Neuronal stem cell (in vitro differentiated cells): Measurements from ENCODE around the gene PRR33.

Experiments used
- DNase-seq: peaks from one replicate; pipeline ENCODE4 v3.0.0-alpha.2; 2013; ENCODE audit warnings: low spot score
- H2AFZ ChIP-seq: one replicate; pipeline ENCODE4 v1.6.1; 2013; ENCODE audit warnings: mild to moderate bottlenecking, low read length, inconsistent platforms
- H2AK5ac ChIP-seq: 2 replicates; pipeline ENCODE4 v1.6.1; 2013; ENCODE audit warnings: low read depth, mild to moderate bottlenecking, inconsistent platforms, low read length, moderate library complexity, mixed read lengths
- H2BK120ac ChIP-seq: 2 replicates; pipeline ENCODE4 v1.6.1; 2013; ENCODE audit warnings: low read depth, mild to moderate bottlenecking, inconsistent platforms, low read length, moderate library complexity, mixed read lengths
- H2BK12ac ChIP-seq: one replicate; pipeline ENCODE4 v1.6.1; 2013; ENCODE audit warnings: low read length, inconsistent platforms
- H2BK15ac ChIP-seq: 2 replicates; pipeline ENCODE4 v1.6.1; 2013; ENCODE audit warnings: mild to moderate bottlenecking, low read length, inconsistent platforms, mixed read lengths
- H2BK5ac ChIP-seq: one replicate; pipeline ENCODE4 v1.6.1; 2013; ENCODE audit warnings: inconsistent platforms, mild to moderate bottlenecking, low read length, moderate library complexity
- H3K14ac ChIP-seq: one replicate; pipeline ENCODE4 v1.6.1; 2013; ENCODE audit warnings: low read length, inconsistent platforms
- H3K18ac ChIP-seq: 2 replicates; pipeline ENCODE4 v1.6.1; 2013; ENCODE audit warnings: low read length, inconsistent platforms
- H3K23ac ChIP-seq: 2 replicates; pipeline ENCODE4 v1.6.1; 2013; ENCODE audit warnings: low read depth, mild to moderate bottlenecking, mixed read lengths, low read length, inconsistent platforms; ENCODE audit not compliant: poor library complexity
- H3K27ac ChIP-seq: replicated peaks from 3 replicates; pipeline ENCODE4 v1.5.1; 2013; ENCODE audit warnings: low read length, inconsistent platforms
- H3K27me3 ChIP-seq, 3 experiments: 2 replicates each; pipeline ENCODE4 v1.6.1; 2013; ENCODE audit warnings: low read length in 3 of 3, mild to moderate bottlenecking in 2 of 3, inconsistent platforms in 1 of 3, low read depth in 1 of 3, mixed read lengths in 1 of 3, moderate library complexity in 1 of 3; ENCODE audit not compliant: control insufficient read depth in 3 of 3, insufficient read depth in 3 of 3
- H3K36me3 ChIP-seq, 2 donors: replicated peaks in 1 of 2; 2 replicates each; pipeline ENCODE4 v1.6.1; 2013; ENCODE audit warnings: low read length in 2 of 2; ENCODE audit not compliant: control insufficient read depth in 2 of 2, insufficient read depth in 2 of 2
- H3K4ac ChIP-seq: 2 replicates; pipeline ENCODE4 v1.6.1; 2013; ENCODE audit warnings: inconsistent platforms, mild to moderate bottlenecking, low read length, moderate library complexity
- H3K4me1 ChIP-seq, 2 donors: 1 replicate in 1 of 2; 2 replicates in 1 of 2; pipeline ENCODE4 v1.6.1; 2013; ENCODE audit warnings: low read length in 2 of 2, low read depth in 1 of 2; ENCODE audit not compliant: control insufficient read depth in 2 of 2, insufficient read depth in 1 of 2
- H3K4me2 ChIP-seq: one replicate; pipeline ENCODE4 v1.6.1; 2013; ENCODE audit warnings: mild to moderate bottlenecking, low read length, inconsistent platforms; ENCODE audit not compliant: insufficient read depth, poor library complexity, severe bottlenecking
- H3K4me3 ChIP-seq, 2 donors: 2 replicates each; pipeline ENCODE4 v1.5.1; 2013; ENCODE audit warnings: low read length in 2 of 2, mild to moderate bottlenecking in 2 of 2, inconsistent platforms in 1 of 2, moderate library complexity in 1 of 2
- H3K79me1 ChIP-seq: one replicate; pipeline ENCODE4 v1.6.1; 2013; ENCODE audit warnings: low read depth, mild to moderate bottlenecking, inconsistent platforms, low read length, moderate library complexity
- H3K9ac ChIP-seq: one replicate; pipeline ENCODE4 v1.6.1; 2013; ENCODE audit warnings: mild to moderate bottlenecking, low read depth, low read length, inconsistent platforms; ENCODE audit not compliant: poor library complexity
- H3K9me3 ChIP-seq, 2 donors: replicated peaks in 1 of 2; 2 replicates each; pipeline versions ENCODE3 to v1.6.1; 2013; ENCODE audit warnings: low read length in 2 of 2, mild to moderate bottlenecking in 2 of 2, inconsistent platforms in 1 of 2, low read depth in 1 of 2, mixed read lengths in 1 of 2, moderate library complexity in 1 of 2; ENCODE audit not compliant: control insufficient read depth in 2 of 2, insufficient read depth in 1 of 2
- H4K8ac ChIP-seq: one replicate; pipeline ENCODE4 v1.6.1; 2013; ENCODE audit warnings: low read depth, mild to moderate bottlenecking, inconsistent platforms, low read length, moderate library complexity
- H4K91ac ChIP-seq: one replicate; pipeline ENCODE4 v1.6.1; 2013; ENCODE audit warnings: low read length, low read depth, mild to moderate bottlenecking, inconsistent platforms; ENCODE audit not compliant: poor library complexity
- WGBS, 2 donors: extraction: QIAGEN DNeasy Blood & Tissue Kit; methylation state at CpG; one replicate each; pipeline ENCODE4 v1.1.7; 2013; ENCODE audit warnings: missing lambda C conversion rate in 2 of 2, mixed read lengths in 1 of 2; ENCODE audit not compliant: insufficient read length in 2 of 2, insufficient replicate concordance in 1 of 2; ENCODE audit errors: extremely low coverage in 2 of 2; 5-methylcytosine and 5-hydroxymethylcytosine counted together

The PRR33 gene

DNA sequence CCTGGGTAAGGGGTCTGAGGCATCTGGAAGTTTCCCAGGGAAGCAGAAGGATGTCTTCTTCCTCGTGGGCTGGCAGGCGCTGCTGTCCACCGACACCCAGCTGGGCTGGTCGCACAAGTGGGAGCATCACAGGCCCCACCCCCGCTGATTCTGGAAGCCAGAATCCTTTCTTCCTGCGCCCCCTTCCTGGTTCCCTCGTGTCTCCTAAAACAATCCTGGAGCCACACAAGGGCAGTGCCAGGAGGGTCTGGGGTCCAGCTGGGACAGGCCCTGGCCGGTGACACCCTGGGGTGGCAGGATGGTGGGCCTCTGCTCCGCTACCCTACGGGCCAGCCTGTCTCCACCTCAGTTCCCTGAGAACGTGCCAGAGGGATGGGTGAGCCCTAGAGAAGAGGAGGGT lies 34.6 kb downstream of the PRR33 start:
- Histone ChIP-seq H3K79me1 (peaks cover 1% of the 10 kb centered on the region), H3K4me3 (no peak overlapping the region), H3K27me3 (peaks cover 0 to 17% (median 0%) of the 10 kb centered on the region in 3 experiments), H3K4me2 (no peak overlapping the region), H3K4me1 (peaks cover 0 to 5% of the 10 kb centered on the region in 2 donors), H2BK5ac (no peak overlapping the region), H3K9ac (peak overlapping the region; percentile 50), H3K27ac (no peak overlapping the region), H3K23ac (peak overlapping the region; percentile 75), H3K18ac (peak overlapping the region; percentile 85), H3K4ac (no peak overlapping the region), H2AK5ac (peak overlapping the region; percentile 12), H3K14ac (no peak overlapping the region), H4K8ac (no peak overlapping the region), H2AFZ (no peak overlapping the region), H3K9me3 (no peaks in the 10 kb centered on the region), H2BK15ac (peak overlapping the region; percentile 62), H3K36me3 (no peaks in the 10 kb centered on the region), H2BK120ac (no peak overlapping the region), H2BK12ac (peak overlapping the region; percentile 41), H4K91ac (no peak overlapping the region)
- WGBS, 2 donors = no CpG with 5 or more reads among the region's 11 CpGs
- no peak for DNase-seq

GRCh38 chr11:1856306-1857005 lies 35.2 kb downstream of the PRR33 start:
- Histone ChIP-seq H3K79me1 (peaks cover 1% of the 10 kb centered on the region), H3K36me3 (no peaks in the 10 kb centered on the region), H2BK120ac (no peak overlapping the region), H3K23ac (no peak overlapping the region), H3K4me3 (no peak overlapping the region), H3K4me2 (no peak overlapping the region), H3K14ac (no peak overlapping the region), H3K9me3 (no peaks in the 10 kb centered on the region), H2BK5ac (no peak overlapping the region), H3K9ac (no peak overlapping the region), H2BK12ac (no peak overlapping the region), H3K4ac (no peak overlapping the region), H3K18ac (peak overlapping the region; percentile 52), H4K8ac (no peak overlapping the region), H2AFZ (no peak overlapping the region), H4K91ac (peak overlapping the region; percentile 5), H2AK5ac (peak overlapping the region; percentile 12), H2BK15ac (peak overlapping the region; percentile 34), H3K27ac (no peak overlapping the region), H3K27me3 (peaks cover 0 to 18% (median 0%) of the 10 kb centered on the region in 3 experiments), H3K4me1 (peaks cover 0 to 5% of the 10 kb centered on the region in 2 donors)
- no peak for DNase-seq
- WGBS, 2 donors = no CpG with 5 or more reads among the region's 13 CpGs

DNA sequence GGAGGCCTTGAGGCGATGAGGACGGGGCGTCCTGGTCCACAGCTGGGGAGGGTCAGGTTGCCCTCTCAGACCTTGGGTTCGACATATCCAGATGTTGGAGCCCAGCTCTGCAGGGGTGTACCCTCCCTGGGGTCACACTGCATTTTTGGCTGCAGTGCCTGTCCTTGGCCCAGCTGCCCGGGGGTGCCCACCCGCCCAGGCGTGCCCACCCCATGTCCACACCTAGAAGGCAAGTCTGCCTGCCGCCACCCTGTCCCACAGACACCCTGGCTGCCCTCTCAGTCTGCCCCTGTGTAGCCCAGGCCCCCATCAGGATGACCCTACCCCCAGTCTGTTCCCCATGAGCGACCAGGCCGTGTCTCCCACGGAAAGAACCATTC lies 35.8 kb downstream of the PRR33 start:
- Histone ChIP-seq H3K23ac (no peak overlapping the region), H4K8ac (no peak overlapping the region)
- no CpG with 5 or more reads among the region's 11 CpGs for WGBS, 2 donors

GRCh38 chr11:1854949-1855885 lies 36.5 kb downstream of the PRR33 start:
- peak overlapping the region; percentile 60 for H3K18ac ChIP-seq
- H2BK12ac ChIP-seq = peak overlapping the region; percentile 95
- no peaks in the 10 kb centered on the region for H3K9me3 ChIP-seq
- H3K27me3 ChIP-seq = peaks cover 0 to 20% (median 0%) of the 10 kb centered on the region in 3 experiments
- H4K91ac ChIP-seq = no peak overlapping the region
- peak overlapping the region; percentile 31 for H3K14ac ChIP-seq
- peak overlapping the region; percentile 74 for H3K9ac ChIP-seq
- H3K4ac ChIP-seq = no peak overlapping the region
- H3K4me1 ChIP-seq = peaks cover 0 to 5% of the 10 kb centered on the region in 2 donors
- no peak overlapping the region for H3K4me3 ChIP-seq
- H2BK120ac ChIP-seq = no peak overlapping the region
- H3K27ac ChIP-seq = no peak overlapping the region
- no peaks in the 10 kb centered on the region for H3K36me3 ChIP-seq
- H2BK5ac ChIP-seq = no peak overlapping the region
- DNase-seq = no peak
- H2BK15ac ChIP-seq = peak overlapping the region; percentile 65
- H4K8ac ChIP-seq = no peak overlapping the region
- no peak overlapping the region for H2AFZ ChIP-seq
- WGBS, 2 donors = no CpG with 5 or more reads among the region's 26 CpGs
- H3K4me2 ChIP-seq = no peak overlapping the region
- no peak overlapping the region for H3K23ac ChIP-seq
- H2AK5ac ChIP-seq = peak overlapping the region; percentile 68
- peaks cover 1% of the 10 kb centered on the region for H3K79me1 ChIP-seq

More for the DNA sequence above, 35.8 kb downstream of the PRR33 start:
- no peak for DNase-seq
- no peak overlapping the region for H3K27ac ChIP-seq
- H2BK120ac ChIP-seq = no peak overlapping the region
- H2BK5ac ChIP-seq = no peak overlapping the region
- H3K4me2 ChIP-seq = no peak overlapping the region
- peaks cover 1% of the 10 kb centered on the region for H3K79me1 ChIP-seq
- peaks cover 0 to 5% of the 10 kb centered on the region in 2 donors for H3K4me1 ChIP-seq
- H3K14ac ChIP-seq = no peak overlapping the region
- H2BK15ac ChIP-seq = peak overlapping the region; percentile 34
- H3K9me3 ChIP-seq = no peaks in the 10 kb centered on the region
- no peaks in the 10 kb centered on the region for H3K36me3 ChIP-seq
- H3K27me3 ChIP-seq = peaks cover 0 to 20% (median 0%) of the 10 kb centered on the region in 3 experiments
- H3K4ac ChIP-seq = no peak overlapping the region
- H3K18ac ChIP-seq = peak overlapping the region; percentile 52
- H3K9ac ChIP-seq = peak overlapping the region; percentile 57
- peak overlapping the region; percentile 95 for H2BK12ac ChIP-seq
- H2AFZ ChIP-seq = no peak overlapping the region
- no peak overlapping the region for H3K4me3 ChIP-seq
- H4K91ac ChIP-seq = peak overlapping the region; percentile 5
- peak overlapping the region; percentile 12 for H2AK5ac ChIP-seq
